Hindlimb muscle (tissue), 1 donor: Measurements from ENCODE around the gene ITGB1. TPM values are rescaled to one million over a fixed set of nuclear protein-coding genes. Genes with fewer than 3 reads are reported as not detected.
"Not testable (repeated sequence)": the region's sequence is repeated elsewhere in the genome, so short reads cannot be mapped to it uniquely, and the experiment has no call there.

Experiments used
- DNase-seq: peaks from one replicate; pipeline ENCODE4 v3.0.0-alpha.2; 2013
- polyA plus RNA-seq: library from polyadenylated mRNA; unstranded; fragments of 120-200 nt; gene quantifications from one replicate; pipeline ENCODE4 v1.2.1, GENCODE V29; 2013; ENCODE audit not compliant: insufficient read length

ITGB1 gene
- polyA plus RNA-seq = 344 TPM

DNA sequence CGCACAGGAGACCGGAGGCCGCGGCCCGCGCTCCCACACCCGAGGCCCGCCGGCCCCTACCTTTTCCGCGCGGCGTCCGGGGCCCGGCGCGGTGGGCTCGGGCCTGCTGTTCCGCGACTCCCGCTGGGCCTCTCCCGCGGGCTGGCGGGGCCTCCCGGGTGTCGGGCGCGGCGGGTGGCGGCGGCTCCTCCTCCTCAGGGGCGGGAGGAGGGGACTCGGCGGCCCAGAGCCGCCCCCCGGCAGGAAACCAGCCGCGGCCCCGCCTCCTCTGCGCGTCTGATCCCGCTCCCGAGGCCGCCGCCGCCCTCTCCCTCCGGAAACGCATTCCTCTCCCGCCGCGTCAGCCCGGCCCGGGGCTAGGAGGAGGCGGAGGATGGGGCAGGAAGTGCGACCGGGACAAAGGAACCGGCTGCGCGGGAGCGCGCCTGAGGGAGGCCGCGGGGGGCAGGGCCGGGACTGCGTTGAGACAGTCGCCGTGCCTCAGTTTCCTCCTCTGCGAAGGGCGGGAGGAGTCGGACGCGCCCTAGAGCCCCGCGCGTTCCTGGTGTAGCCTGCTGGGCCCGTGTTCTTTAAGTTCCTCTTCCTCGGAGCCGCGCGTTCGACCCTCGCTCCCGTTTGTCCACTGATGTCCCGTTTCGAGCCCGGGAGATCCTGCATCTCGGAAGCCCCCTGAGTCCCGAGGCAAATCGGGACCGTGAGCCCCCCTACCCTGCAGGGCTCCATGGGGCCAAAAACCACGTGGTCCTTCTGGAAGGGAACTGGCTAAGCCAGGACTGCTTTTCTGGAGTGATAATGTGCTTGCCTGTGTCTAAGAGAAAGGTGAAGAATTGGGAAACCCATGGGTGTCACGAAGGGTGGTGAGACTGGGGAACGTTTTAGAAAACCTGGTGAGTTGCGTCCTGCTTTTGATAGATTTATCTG lies at the start of gene ITGB1:
Gene ITGB1, minus strand, starts transcription at position 146 of the 921 bp plus-strand sequence. CDS start 22,672 bp downstream, outside the sequence.
- DNase-seq = peak; percentile 96

DNA sequence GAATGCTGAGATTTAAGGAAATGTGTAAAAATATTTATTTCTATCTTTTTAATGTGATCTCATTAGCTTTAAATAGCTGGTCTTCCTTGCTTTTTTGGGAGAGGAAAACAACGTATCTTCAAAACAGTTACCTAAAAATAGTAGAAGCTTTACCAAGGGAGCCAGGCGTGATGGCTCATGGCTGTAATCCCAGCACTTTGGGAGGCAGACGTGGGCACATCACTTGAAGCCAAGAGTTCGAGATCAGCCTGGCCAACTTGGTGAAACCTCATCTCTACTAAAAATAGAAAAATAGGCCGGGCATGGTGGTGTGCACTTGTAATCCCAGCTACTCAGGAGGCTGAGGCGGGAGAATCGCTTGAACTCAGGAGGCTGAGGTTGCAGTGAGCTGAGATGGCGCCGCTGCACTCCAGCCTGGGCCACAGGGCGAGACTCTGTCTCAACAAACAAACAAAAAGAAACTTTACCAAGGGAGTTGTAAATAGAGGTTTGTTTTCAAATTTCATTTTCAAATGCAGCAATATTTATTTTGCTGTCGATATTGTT lies 48.4 kb upstream of the ITGB1 start:
- DNase-seq = no peak

DNA sequence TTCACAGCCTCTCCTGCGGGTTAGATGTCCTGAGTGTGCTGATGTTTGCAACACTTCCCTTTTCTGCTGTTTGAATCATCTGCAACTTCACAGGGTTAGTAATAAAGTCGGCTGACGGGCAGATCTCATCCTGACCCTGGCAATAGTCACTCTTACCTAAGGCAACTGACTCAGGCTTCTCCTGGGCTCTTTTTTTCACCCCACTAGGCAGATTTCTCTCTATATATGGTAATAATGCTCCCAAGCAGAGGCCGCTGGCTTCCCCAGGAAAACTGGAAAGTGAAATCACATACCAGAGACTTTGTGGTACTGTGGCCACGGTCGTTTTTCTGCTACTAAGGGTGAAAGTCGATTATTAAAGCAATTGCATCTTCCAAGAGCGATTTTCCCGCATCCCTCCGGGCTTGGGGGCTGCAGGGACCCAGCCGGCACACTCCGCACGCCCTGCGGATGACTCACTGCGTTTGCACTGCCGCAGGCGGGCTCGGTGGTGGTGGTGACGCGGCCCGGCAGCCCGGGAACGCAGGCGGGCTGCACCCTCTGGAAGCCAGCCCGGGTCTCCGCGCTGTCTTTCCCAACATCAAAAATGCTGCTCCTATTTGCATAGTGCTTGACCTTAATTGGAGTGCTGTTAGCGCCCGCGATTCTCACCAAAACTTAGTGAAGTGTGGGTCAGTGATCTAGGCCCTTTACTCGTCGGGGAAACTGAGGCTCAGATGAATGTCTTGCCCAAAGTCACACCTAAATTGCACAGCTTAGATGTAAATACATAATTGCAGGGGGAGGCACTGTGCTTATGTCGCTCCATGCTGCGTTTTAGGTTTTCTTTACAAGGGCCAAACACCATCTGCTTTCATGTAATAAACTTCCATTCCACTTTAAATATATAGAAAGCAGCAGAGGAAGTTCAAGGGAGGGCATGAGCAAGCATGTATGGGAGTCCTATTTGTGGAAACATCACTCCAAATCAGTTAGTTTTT lies 47.6 kb upstream of the ITGB1 start:
- no peak for DNase-seq

DNA sequence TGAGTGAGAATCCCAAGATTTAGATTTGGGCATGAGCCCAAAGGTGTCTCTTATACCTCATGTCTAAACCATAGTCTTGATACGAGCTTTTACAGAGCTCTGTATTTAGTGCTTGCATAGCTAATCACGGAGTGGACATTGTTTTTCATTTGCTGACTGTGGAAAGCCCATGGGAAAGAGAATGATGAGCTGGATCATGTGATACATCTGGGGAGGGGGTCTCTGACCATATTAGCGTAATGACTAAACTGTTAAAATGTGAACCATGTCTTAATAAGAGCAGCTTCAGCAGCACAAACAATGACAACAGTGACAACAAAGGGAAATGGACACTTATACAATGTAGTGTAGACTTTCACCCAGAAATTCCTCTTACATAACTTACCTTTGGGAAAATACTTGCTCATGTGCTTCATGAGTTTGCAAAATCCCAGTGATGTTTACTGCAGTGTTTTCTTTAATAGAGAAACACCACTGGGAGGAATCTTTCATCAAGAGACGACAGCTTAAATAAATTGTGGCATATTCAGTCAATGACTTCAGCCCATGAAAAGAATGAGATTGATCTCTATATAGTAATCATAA lies 44.0 kb upstream of the ITGB1 start:
- DNase-seq = no peak

DNA sequence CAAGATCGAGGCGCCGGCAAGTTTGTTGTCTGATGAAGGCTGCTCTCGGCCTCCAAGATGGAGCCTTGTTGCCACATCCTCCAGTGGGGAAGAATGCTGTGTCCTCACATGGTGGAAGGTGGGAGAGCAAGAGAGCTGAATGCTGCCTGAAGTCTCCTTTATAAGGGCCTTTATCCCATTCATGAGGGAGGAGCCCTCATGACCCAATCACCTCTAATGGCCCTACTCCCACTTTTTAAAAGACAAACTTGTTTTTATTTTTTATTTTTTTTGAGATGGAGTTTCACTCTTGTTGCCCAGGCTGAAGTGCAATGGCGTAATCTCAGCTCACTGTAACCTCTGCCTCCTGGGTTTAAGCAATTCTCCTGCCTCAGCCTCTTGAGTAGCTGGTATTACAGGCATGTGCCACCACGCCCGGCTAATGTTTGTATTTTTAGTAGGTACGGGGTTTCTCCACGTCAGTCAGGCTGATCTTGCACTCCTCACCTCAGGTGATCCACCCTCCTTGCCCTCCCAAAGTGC lies 40.1 kb upstream of the ITGB1 start:
- not testable (repeated sequence) for DNase-seq

DNA sequence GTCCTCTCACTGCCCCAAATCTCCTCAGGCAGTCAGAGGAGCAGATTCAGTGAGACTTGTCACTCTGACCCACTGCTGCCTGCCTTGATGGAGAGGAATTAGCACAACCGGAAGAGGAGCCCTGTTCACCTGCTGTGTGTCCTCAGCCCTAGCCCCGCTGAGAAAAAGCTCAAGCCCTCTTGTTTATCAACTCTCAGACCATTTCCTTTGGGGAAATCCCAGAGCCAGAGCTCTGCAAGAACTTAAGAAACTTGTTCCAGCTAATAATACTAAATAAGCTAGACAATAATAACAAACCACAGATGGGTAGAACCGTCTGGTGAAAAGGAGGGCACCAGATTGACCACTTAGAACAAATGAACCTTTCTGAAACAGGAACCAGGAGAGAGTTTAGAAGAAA lies 37.7 kb upstream of the ITGB1 start:
- no peak for DNase-seq

DNA sequence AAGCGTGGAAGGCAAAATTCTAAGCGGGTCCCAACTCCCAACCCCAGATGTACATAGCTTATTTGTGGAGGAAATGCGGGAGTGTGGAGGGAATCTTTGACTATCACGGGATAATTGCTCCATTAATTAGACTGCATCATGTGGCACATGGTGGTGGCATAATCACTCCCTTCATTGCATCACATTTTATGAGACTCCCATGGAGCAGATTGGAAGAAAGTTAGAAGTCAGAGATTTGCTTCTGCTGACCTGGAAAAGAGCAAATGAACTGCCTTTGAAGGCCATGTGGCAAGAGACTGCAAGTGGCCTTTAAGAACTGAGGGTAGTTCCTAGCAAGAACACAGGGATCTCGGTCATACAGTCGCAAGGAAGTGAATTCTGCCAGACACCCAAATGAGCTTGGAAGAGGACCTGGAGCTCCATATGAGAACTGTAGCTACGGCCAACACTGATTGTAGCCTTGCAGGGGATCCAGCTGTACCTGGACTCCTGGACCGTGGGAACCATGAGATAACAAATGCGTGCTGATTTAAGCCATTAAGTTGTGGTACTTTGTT lies 37.1 kb upstream of the ITGB1 start:
- DNase-seq = no peak

DNA sequence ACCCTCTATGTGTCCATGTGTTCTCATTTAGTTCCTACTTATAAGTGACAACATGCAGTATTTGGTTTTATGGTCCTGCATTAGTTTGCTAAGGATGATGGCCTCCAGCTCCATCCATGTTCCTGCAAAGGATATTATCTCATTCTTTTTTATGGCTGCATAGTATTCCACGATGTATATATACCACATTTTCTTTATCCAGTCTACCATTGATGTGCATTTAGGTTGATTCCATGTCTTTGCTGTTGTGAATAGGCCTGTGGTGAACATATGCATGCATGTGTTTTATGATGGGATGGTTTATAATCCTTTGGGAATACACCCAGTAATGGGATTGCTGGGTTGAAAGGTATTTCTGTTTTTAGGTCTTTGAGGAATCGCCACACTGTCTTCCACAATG lies 36.6 kb upstream of the ITGB1 start:
- not testable (repeated sequence) for DNase-seq

DNA sequence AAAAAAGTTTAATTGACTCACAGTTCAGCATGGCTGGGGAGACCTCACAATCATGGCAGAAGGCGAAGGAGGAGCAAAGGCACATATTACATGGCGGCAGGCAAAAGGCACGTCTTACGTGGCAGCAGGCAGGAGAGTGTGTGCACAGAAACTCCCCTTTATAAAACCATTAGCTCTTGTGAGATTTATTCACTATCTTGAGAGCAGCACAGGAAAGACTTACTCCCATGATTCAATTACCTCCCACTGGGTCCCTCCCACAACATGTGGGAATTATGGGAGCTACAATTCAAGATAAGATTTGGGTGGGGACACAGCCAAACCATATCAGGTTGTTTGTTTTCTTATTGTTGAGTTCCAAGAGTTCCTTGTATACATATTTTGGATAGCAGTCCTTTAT lies 34.3 kb upstream of the ITGB1 start:
- DNase-seq = not testable (repeated sequence)

DNA sequence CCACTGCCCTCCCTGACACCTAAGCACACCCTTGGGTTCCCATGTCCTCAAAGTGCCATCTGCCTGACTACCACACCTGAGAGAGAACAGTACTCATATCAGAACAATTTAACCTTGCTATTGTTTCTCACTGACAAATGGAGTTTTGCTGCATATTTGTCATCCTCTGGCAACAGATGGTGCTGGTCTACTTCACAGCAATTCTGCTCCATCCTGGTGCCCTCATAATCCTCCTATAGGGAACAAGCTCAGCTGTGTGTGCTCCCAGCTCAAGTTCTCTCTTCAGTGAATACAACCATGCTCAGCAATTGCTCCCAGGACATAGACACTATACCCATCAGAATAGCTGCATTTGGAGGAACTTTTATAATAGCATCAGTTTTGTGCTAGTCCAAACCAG lies 32.8 kb upstream of the ITGB1 start:
- no peak for DNase-seq

DNA sequence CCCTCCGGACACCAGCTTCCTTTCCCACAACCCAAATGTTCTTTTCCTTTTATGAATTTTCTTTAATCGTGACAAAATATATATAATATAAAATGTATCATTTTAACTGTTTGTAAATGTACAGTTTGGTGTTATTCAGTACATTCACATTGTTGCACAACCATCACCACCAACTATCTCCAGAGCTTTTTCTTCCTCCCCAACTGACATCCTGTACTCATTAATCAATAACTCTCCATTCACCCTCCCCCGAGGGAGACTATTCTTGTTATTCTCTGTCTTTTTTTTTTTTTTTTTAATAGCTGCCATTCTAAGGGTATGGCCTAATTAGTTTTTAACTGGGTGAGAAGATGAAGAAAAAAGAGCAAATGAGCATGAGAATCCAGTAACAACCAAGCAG lies 30.6 kb upstream of the ITGB1 start:
- no peak for DNase-seq

DNA sequence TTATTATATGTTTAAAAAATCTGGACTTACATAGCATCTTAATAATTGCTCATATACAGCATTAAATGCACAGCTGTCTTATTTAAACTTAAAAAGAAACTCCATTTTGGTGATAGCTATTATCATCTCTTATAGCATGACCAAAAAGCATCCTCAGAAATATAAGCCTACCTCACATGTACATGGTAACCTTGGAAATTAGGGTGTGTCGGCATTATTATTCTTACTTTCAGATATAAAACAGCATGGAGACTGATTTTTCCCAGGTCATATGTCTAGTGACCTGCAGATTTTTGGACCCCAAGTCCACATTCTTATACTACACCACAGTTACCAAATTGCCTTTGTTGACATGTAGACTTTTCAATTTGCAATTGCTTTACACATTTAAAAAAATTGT lies 29.1 kb upstream of the ITGB1 start:
- no peak for DNase-seq

DNA sequence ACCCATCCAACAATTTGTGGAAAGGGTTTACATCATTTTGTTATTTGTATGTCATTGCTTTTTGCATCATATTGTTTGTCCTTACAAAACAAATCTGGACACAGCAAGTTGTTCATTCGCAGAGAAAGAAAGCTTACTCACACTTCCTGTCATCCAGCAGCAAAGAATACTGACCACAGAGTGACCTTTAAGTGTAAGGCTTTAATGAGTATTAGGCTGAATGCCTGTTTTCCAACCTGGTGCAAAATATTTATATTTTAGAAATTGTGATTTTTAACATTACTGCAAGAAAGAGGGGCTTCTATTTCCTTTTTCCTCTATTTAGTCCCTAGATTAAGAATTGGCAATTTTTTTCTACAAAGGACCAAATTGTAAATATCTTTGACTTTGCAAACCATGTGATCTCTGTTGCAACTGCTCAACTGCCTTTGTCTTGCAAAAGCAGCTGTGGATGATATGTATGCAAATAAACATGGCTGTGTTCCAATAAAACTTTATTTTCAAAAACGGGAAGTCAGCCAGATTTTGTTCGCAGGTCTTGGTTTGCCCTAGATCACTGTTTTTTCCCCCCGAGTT lies 27.8 kb upstream of the ITGB1 start:
- DNase-seq = no peak

DNA sequence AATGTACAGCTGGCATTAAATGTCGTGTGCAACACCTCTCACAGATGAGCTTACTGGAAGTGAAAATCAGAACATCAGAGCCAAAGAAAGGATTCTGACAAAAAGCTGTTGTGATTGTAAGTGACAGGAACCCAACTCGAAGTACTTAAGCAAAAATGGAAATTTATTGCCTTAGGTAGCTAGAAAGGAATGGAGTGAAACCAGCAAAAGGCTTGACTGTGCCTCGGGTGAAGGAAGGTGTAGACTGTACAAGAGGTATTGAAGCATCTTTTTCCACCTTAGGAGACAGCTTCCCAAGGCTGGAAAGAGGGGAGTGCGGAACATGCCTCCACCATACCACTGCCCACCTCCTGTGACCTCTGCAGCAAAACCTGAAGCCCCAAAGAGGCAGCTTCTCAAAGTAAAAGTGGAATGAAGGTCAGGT lies 27.3 kb upstream of the ITGB1 start:
- DNase-seq = no peak

DNA sequence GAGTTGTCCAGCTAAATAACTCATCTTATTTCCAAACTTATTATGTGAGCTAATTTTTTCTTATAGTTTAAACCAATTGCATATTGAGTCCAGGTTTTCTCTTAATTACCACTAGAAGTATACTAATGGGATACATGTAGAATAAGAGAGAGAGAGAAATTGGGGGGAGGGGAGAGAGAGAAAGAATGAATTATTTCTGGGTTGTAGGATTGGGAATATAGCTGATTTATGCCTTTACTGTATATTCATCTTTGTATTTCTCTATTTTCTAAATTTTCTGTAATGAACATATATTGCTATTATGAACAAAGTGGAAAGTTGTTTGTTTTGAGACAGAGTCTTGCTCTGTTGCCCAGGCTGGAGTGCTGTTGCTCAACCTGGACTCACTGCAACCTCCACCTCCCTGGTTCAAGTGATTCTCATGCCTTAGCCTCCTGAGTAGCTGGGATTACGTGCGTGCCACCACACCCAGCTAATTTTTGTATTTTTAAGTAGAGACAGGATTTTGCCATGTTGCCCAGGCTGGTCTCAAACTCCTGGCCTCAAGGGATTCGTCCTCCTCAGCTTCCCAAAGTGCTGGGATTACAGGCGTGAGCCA lies 26.1 kb upstream of the ITGB1 start:
- no peak for DNase-seq

DNA sequence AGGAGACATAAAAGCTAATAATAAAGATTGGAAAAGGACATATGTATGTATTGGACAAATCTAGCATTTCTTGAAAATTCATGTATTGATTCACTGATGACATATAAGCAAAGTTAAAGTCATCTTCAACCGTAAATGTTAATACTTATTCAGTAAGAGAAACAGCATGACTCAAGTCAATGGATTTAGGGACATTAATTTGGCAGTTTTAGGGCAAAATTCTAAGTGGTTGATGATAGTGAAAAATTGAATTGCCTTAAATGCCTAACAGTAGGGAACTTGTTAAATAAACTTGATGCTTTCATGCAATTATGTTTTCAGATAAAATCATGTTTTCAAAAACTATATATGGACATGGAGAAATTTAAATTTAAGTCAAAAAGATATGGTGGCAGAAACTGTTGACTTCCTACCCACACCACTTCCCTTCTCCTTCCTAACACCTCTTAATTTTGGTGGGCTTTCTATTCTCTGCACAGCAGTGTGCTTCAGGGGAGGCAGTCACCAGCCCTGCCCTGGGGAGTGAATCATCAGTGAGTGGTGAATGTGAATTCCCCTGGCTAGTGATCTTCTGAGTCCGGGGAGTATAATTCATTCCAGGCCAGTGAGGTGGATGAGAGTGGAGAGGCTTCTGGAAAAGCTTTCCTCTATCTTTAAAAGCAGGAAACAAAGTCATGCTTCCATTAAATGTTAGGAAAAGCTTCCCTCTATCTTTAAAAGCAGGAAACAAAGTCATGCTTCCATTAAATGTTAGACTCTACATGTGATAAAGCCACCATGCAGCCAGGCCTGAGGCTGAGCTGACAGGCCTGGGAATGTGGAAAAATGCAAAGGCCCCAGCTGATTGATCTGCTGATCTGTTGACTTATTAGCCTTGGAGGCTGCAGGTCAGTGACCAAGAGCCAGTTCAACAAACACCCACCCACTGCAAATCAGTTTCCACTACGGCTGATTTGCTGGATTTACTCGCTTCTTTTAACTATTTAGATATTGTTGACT lies 25.2 kb upstream of the ITGB1 start:
- DNase-seq = no peak

DNA sequence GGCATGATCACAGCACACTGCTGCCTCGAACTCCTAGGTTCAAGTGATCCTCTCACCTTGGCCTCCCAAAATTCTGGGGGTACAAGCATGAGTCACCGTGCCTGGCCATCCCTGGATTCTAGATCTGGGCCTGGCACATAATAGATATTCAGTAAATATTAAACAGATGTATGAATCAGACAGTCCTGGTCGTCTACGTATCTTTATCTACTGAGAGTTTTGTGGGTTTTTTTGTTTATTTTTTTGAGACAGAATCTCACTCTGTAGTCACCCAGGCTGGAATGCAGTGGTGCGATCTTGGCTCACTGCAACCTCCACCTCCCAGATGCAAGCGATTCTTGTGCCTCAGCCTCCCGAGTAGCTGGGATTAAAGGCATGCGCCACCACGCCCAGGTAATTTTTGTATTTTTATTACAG lies 24.3 kb upstream of the ITGB1 start:
- DNase-seq = no peak

DNA sequence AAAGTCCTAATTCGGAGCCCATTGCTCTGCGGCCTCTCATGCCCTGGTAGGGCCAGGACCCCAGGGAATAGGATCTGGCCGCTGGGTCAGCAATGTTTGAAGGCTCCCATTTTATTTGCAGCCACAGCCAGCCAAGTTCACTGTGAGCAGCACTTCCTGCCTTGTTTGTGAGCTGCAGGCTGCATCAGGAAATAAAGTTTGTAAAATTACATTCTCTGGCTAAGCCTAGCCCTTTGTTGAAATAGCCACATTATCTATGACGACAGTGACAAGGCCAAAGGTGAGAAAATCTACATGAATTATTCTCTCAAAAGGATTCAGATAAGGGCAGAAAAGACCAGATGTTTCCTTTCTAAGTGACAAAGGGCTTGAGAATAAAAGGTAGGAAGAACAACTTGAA lies 23.7 kb upstream of the ITGB1 start:
- no peak for DNase-seq

DNA sequence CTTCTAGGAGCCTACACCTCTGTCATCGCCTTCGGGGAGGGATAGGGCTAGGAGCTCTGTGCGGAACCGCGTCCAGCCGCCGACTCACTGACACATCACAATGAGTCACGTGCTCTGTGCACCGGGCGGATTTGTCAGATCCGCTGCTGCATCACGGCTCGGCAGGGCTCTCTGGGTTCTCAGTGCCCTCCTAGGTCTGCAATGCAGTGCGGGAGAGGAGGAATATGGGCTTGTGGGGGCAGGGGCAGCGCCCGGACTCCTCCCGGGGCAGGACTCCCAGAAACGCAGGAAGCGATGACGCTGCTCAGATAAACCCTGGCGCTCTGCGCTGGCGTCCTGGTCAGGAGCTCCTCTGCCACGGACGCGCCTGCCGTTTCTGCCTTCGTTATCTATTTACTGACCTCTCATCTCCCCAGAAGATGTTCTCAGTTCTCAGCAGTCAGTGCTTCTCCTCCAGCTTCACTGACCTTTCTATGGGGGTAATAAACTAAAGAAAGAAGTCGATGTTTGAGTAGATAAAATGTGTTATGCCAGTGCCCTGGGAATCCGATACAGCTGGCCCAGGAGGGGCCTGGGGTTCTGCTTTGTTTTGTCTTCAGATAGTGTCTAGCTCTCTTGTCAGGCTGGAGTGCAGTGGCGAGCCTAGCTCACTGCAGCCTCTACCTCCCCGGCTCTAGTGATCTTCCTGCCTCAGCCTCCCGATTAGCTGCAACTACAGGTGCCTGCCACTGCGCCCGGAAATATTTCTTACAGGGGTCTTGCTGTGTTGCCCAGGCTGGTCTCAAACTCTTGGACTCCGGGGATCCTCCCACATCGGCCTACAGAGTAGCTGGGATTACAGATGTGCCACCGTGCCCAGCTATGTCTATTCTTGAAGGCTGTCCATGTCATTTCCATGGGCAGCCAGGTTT lies 22.8 kb upstream of the ITGB1 start:
- peak; percentile 78 for DNase-seq
